CD8-positive, alpha-beta memory T cell (primary cell): ENCODE measurements around the gene SH3BGRL. TPM values are rescaled to one million over a fixed set of nuclear protein-coding genes. Genes with fewer than 3 reads are reported as not detected.

Experiments
- CTCF ChIA-PET: fragments of 350-600 bp; sonication (Branson Sonifier 250); formaldehyde crosslinking; loops from one replicate; lab custom pipeline; 2021; ENCODE audit warnings: antibody characterized with exemption; lab: Charles Lee
- POLR2A ChIA-PET: fragments of 350-600 bp; sonication (Branson Sonifier 250); formaldehyde crosslinking; loops from one replicate; lab custom pipeline; 2021; ENCODE audit warnings: antibody characterized with exemption; lab: Charles Lee
- DNase-seq, 5 donors: peaks; one replicate each; pipeline versions ENCODE4 v3.0.0 to v3.0.0-alpha.2; 2020 to 2022; ENCODE audit warnings: mixed read lengths in 1 of 5
- H3K27ac ChIP-seq: one replicate; pipeline ENCODE4 v1.7.0; 2013; ENCODE audit warnings: low read depth, mild to moderate bottlenecking, low read length, moderate library complexity
- H3K27me3 ChIP-seq: 2 replicates; pipeline ENCODE4 v1.7.0; 2013; ENCODE audit warnings: low read length, mild to moderate bottlenecking; ENCODE audit not compliant: insufficient read depth, poor library complexity, severe bottlenecking
- H3K36me3 ChIP-seq: 2 replicates; pipeline ENCODE4 v1.7.0; 2013; ENCODE audit warnings: mild to moderate bottlenecking, low read length, moderate library complexity; ENCODE audit not compliant: insufficient read depth
- H3K4me1 ChIP-seq: 2 replicates; pipeline ENCODE4 v1.7.0; 2013; ENCODE audit warnings: mild to moderate bottlenecking, low read length, moderate library complexity; ENCODE audit not compliant: insufficient read depth
- H3K4me3 ChIP-seq: 2 replicates; pipeline ENCODE4 v1.7.0; 2013; ENCODE audit warnings: mild to moderate bottlenecking, low read length
- H3K9me3 ChIP-seq: 2 replicates; pipeline ENCODE4 v1.7.0; 2013; ENCODE audit warnings: mild to moderate bottlenecking, low read length
- H3K27ac Mint-ChIP-seq, 8 donors: one replicate each; pipeline ENCODE4 v1.8.0; 2020 to 2021; ENCODE audit warnings: mixed read lengths in 8 of 8, mild to moderate bottlenecking in 6 of 8, inconsistent platforms in 3 of 8, moderate library complexity in 3 of 8
- H3K27me3 Mint-ChIP-seq, 2 donors: one replicate each; pipeline ENCODE4 v1.8.0; 2020 to 2021; ENCODE audit warnings: mixed read lengths in 2 of 2, mild to moderate bottlenecking in 1 of 2, moderate library complexity in 1 of 2
- H3K36me3 Mint-ChIP-seq, 3 donors: one replicate each; pipeline ENCODE4 v1.8.0; 2020 to 2021; ENCODE audit warnings: mixed read lengths in 3 of 3, inconsistent platforms in 1 of 3, mild to moderate bottlenecking in 1 of 3
- H3K4me1 Mint-ChIP-seq, 3 donors: one replicate each; pipeline ENCODE4 v1.8.0; 2020 to 2021; ENCODE audit warnings: mixed read lengths in 3 of 3, inconsistent platforms in 1 of 3, mild to moderate bottlenecking in 1 of 3
- H3K4me3 Mint-ChIP-seq, 7 donors: one replicate each; pipeline ENCODE4 v1.8.0; 2020 to 2021; ENCODE audit warnings: mixed read lengths in 7 of 7, mild to moderate bottlenecking in 6 of 7, moderate library complexity in 4 of 7, inconsistent platforms in 2 of 7
- H3K9me3 Mint-ChIP-seq, 5 donors: one replicate each; pipeline ENCODE4 v1.8.0; 2020 to 2022; ENCODE audit warnings: mixed read lengths in 5 of 5, mild to moderate bottlenecking in 3 of 5, moderate library complexity in 2 of 5, inconsistent platforms in 1 of 5
- polyA plus RNA-seq: library from polyadenylated mRNA; unstranded; fragments of 300-500 nt; fragmentation: Illumina TruSeq; gene quantifications from one replicate; pipeline ENCODE4 v1.2.3, GENCODE V29; 2021
- total RNA-seq, 2 experiments: library from RNA; stranded (reverse); gene quantifications; one replicate each; pipeline ENCODE4 v1.2.3, GENCODE V29; 2021

The SH3BGRL gene
- total and polyA plus RNA-seq, 3 experiments from 2014 or later = 30.7 to 190 (median 31.1) TPM

DNA sequence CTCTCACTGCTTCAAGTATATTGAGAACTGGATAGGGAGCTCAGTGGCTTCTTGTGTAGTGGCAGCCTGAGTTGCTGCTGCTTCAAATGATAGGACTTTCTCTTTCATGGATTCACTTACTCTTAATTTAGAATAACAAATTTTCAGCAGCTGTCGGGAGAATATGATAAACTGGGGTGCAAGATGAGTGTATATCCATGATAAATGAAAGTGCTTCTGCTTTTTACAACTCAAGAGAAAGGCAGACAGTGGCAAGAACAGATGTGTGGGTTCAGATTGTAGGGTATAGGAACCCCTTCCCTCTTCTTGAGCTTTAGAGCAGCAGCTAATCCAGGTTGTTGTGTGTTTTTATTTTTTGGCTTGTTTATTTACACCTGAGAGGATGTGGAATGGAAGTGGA is 1.0 kb downstream of the SH3BGRL start:
- Histone ChIP-seq H3K9me3 (no peaks in the 10 kb centered on the region), H3K4me3 (peak overlapping the region; percentile 99), H3K36me3 (no peaks in the 10 kb centered on the region), H3K27me3 (no peaks in the 10 kb centered on the region), H3K4me1 (peaks cover 20% of the 10 kb centered on the region), H3K27ac (peak overlapping the region; percentile 83)
- ChIA-PET POLR2A (interaction anchor here (1.1 kb wide), 1 partner anchor 393 kb away, joined by 5 read pairs; the partner anchor contains the start of gene BRWD3), CTCF (no interaction called here)
- Mint-ChIP-seq H3K36me3 (peaks cover 0 to 33% (median 7%) of the 10 kb centered on the region in 3 donors), H3K4me3 (peak overlapping the region; percentile 91 to 100 (median 93)), H3K27me3 (no peaks in the 10 kb centered on the region), H3K27ac (peak overlapping the region in 7 of 8 donors; percentile 55 to 96 (median 94)), H3K4me1 (peaks cover 39 to 68% (median 57%) of the 10 kb centered on the region in 3 donors), H3K9me3 (no peaks in the 10 kb centered on the region)
- no peak for DNase-seq

DNA sequence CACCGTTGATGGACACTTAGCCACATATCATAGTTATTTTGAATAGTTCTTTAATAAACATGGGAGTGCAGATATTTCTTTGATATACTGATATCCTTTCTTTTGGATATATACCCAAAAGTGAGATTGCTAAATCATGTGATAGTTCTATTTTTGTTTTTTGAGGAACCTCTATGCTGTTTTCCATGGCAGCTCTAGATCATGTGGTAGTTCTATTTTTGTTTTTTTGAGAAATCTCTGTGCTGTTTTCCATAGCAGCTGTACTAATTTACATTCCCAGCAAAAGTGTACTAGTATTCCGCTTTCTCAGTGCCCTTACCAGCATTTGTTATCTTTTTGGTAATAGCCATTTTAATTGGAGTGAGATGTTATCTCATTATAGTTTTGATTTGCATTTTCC is 3.6 kb downstream of the SH3BGRL start:
- H3K36me3 ChIP-seq = no peaks in the 10 kb centered on the region
- no peak for DNase-seq
- Mint-ChIP-seq H3K9me3 (no peaks in the 10 kb centered on the region), H3K4me3 (peak overlapping the region in 2 of 7 donors; percentile 27 to 41), H3K27ac (no peak overlapping the region), H3K36me3 (peaks cover 0 to 40% (median 7%) of the 10 kb centered on the region in 3 donors), H3K4me1 (peaks cover 47 to 76% (median 57%) of the 10 kb centered on the region in 3 donors), H3K27me3 (peaks cover 0 to 1% of the 10 kb centered on the region in 2 donors)
- H3K4me3 ChIP-seq = no peak overlapping the region
- H3K9me3 ChIP-seq = no peaks in the 10 kb centered on the region
- ChIA-PET CTCF (no interaction called here), POLR2A (no interaction called here)
- H3K27ac ChIP-seq = no peak overlapping the region
- no peaks in the 10 kb centered on the region for H3K27me3 ChIP-seq
- H3K4me1 ChIP-seq = peaks cover 20% of the 10 kb centered on the region

DNA sequence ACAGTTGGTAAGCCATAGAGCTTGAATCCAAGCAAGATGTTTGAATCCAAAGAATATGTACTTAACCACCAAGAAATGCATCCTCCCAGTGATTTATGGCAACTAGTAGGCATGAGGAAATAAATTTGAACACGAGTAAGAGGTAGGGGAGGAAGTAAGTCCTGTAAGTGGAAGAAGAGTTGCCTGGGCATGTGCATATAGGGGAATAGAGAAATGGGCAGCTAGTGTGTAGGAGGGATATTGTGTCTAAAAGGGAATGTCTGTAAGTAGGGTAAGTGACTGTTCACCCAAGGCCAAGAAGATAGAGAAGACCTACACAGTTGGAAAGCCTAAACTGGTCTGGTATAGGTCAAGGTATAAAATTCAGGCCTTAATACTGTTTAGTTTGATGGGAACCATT is 4.6 kb downstream of the SH3BGRL start:
- no peak for DNase-seq
- Histone ChIP-seq H3K27ac (no peak overlapping the region), H3K36me3 (no peaks in the 10 kb centered on the region), H3K4me1 (peaks cover 15% of the 10 kb centered on the region), H3K9me3 (no peaks in the 10 kb centered on the region), H3K4me3 (no peak overlapping the region), H3K27me3 (no peaks in the 10 kb centered on the region)
- no peak overlapping the region for H3K27ac Mint-ChIP-seq
- no peaks in the 10 kb centered on the region for H3K9me3 Mint-ChIP-seq
- ChIA-PET CTCF (no interaction called here), POLR2A (no interaction called here)
- peaks cover 0 to 44% (median 7%) of the 10 kb centered on the region in 3 donors for H3K36me3 Mint-ChIP-seq
- peak overlapping the region in 3 of 7 donors; percentile 3 to 19 (median 14) for H3K4me3 Mint-ChIP-seq
- H3K4me1 Mint-ChIP-seq = peaks cover 41 to 71% (median 49%) of the 10 kb centered on the region in 3 donors
- H3K27me3 Mint-ChIP-seq = peaks cover 0 to 1% of the 10 kb centered on the region in 2 donors

DNA sequence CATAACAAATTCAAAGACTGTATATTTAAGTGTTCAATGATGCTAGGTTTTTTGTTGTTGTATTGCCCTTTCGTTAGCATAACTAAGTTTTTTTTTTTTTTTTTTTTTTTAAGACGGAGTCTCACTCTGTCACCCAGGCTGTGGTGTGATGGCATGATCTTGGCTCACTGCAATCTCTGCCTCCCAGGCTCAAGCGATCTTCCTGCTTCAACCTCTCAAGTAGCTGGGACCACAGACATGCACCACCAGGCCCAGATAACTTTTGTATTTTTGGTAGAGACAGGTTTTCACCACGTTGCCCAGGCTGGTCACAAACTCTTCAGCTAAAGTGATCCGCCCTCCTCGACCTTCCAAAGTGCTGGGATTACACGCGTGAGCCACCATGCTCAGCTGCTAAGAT is 7.0 kb downstream of the SH3BGRL start:
- H3K4me1 Mint-ChIP-seq = peaks cover 28 to 70% (median 53%) of the 10 kb centered on the region in 3 donors

DNA sequence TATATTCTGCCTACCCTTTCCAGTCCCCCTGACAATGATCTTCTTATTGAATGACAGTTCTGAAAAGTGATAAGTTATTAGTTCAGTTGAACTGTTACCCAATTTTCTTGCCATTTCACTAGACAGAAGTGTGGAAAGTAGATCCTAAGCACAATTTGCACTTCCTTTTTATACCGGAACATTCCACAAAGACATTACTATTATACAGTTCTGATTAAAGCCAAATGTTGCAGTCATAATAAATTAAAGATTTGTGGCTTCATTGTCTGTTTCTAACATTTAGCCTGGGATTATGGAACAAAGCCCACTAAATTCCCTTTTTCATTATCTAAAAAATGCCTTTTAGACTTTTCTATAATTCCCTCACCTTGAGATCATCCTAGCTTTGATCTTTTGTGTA is 13.8 kb downstream of the SH3BGRL start:
- CTCF ChIA-PET = no interaction called here
- POLR2A ChIA-PET = no interaction called here
- no peak overlapping the region for H3K4me3 ChIP-seq
- no peak for DNase-seq
- H3K27me3 ChIP-seq = no peaks in the 10 kb centered on the region
- Mint-ChIP-seq H3K27me3 (no peaks in the 10 kb centered on the region), H3K36me3 (peaks cover 0 to 24% (median 8%) of the 10 kb centered on the region in 3 donors), H3K9me3 (no peaks in the 10 kb centered on the region), H3K27ac (peak overlapping the region in 1 of 8 donors; percentile 17), H3K4me3 (no peak overlapping the region), H3K4me1 (peaks cover 33 to 76% (median 63%) of the 10 kb centered on the region in 3 donors)
- no peaks in the 10 kb centered on the region for H3K4me1 ChIP-seq
- H3K36me3 ChIP-seq = no peaks in the 10 kb centered on the region
- no peak overlapping the region for H3K27ac ChIP-seq
- H3K9me3 ChIP-seq = no peaks in the 10 kb centered on the region

More for the DNA sequence above, 7.0 kb downstream of the SH3BGRL start:
- CTCF ChIA-PET = no interaction called here
- Mint-ChIP-seq H3K4me3 (no peak overlapping the region), H3K27me3 (peaks cover 0 to 1% of the 10 kb centered on the region in 2 donors), H3K9me3 (no peaks in the 10 kb centered on the region), H3K27ac (no peak overlapping the region), H3K36me3 (peaks cover 0 to 44% (median 13%) of the 10 kb centered on the region in 3 donors)
- peaks cover 6% of the 10 kb centered on the region for H3K4me1 ChIP-seq
- no peak overlapping the region for H3K4me3 ChIP-seq
- no peaks in the 10 kb centered on the region for H3K36me3 ChIP-seq
- H3K27me3 ChIP-seq = no peaks in the 10 kb centered on the region
- H3K27ac ChIP-seq = no peak overlapping the region
- no peaks in the 10 kb centered on the region for H3K9me3 ChIP-seq
- POLR2A ChIA-PET = no interaction called here
- DNase-seq = no peak

DNA sequence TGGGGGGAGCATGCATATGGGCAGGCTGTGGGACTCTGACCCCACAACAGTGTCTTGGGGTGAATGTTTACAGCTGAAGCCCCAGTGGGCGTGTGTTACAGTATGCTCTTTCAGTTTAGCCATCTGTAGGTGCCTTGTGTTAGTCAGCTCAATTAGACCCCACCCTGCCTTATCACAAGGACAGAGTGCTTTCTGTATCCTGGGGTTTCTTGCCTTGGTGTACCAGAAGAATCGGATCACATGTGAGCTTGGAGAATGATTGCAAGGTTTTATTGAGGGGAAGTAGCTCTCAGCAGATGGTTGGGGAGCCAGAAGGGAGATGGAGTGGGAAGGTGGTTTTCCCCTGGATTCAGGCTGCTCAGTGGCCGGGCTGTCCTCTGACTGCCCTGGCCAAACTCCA is 27.3 kb downstream of the SH3BGRL start:
- H3K4me1 ChIP-seq = no peaks in the 10 kb centered on the region
- no peak overlapping the region for H3K4me3 ChIP-seq
- H3K27ac Mint-ChIP-seq = no peak overlapping the region
- H3K27me3 ChIP-seq = no peaks in the 10 kb centered on the region
- no peak for DNase-seq
- H3K36me3 Mint-ChIP-seq = peaks cover 0 to 8% (median 0%) of the 10 kb centered on the region in 3 donors
- CTCF ChIA-PET = interaction anchor here (1.7 kb wide), 1 partner anchor 108 kb away, joined by 4 read pairs; no protein-coding TSS in a partner anchor
- no peak overlapping the region for H3K4me3 Mint-ChIP-seq
- POLR2A ChIA-PET = no interaction called here
- H3K4me1 Mint-ChIP-seq = peaks cover 21 to 71% (median 43%) of the 10 kb centered on the region in 3 donors
- no peaks in the 10 kb centered on the region for H3K9me3 ChIP-seq
- H3K27ac ChIP-seq = no peak overlapping the region
- no peaks in the 10 kb centered on the region for H3K9me3 Mint-ChIP-seq
- H3K27me3 Mint-ChIP-seq = peaks cover 0 to 2% of the 10 kb centered on the region in 2 donors
- no peaks in the 10 kb centered on the region for H3K36me3 ChIP-seq

DNA sequence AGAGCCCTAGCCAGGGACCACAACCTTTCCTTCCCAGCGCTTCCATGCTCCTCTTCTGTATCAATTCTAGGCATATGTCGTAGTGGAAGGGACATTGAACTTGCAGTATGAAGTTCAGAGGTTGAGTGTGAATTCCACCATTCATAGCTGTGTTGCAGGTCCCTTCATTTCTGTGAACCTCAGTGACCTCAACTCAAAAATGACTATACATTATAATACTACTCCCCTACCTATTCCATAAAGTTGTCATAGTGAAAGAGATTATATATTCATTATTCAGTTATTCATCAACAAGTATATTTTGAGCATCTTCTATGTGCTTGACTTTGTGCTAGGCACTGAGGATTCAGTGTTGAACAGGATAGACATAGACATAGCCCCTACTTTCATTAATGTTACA is 28.0 kb downstream of the SH3BGRL start:
- no peaks in the 10 kb centered on the region for H3K36me3 ChIP-seq
- Mint-ChIP-seq H3K4me1 (peaks cover 23 to 71% (median 43%) of the 10 kb centered on the region in 3 donors), H3K27ac (no peak overlapping the region), H3K4me3 (no peak overlapping the region), H3K36me3 (peaks cover 0 to 8% (median 0%) of the 10 kb centered on the region in 3 donors), H3K9me3 (no peaks in the 10 kb centered on the region), H3K27me3 (peaks cover 0 to 2% of the 10 kb centered on the region in 2 donors)
- DNase-seq = no peak
- no peaks in the 10 kb centered on the region for H3K27me3 ChIP-seq
- no peak overlapping the region for H3K4me3 ChIP-seq
- no peaks in the 10 kb centered on the region for H3K4me1 ChIP-seq
- H3K9me3 ChIP-seq = no peaks in the 10 kb centered on the region
- CTCF ChIA-PET = interaction anchor here (1.7 kb wide), 1 partner anchor 109 kb away, joined by 4 read pairs; no protein-coding TSS in a partner anchor
- no peak overlapping the region for H3K27ac ChIP-seq
- POLR2A ChIA-PET = no interaction called here

DNA sequence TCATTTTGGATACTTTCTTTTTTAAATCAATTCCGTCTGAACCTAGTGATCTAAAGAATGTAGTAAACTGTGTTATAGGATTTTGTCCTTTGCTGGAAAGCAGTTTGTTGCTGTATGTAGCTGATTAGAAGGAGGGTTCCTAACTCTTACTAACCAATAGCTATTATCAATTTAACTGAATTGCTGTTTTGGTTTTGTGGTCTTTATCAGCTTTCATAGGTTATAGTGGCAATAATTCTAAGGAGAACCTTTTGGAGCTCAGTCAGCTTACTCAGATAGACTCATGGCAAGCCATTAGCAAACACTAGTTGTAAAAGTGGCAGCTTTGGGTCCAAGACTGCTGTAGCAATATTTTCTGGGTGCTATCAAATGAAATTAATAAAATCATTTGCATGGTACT is 29.6 kb downstream of the SH3BGRL start:
- Mint-ChIP-seq H3K4me1 (peaks cover 23 to 74% (median 42%) of the 10 kb centered on the region in 3 donors), H3K36me3 (peaks cover 0 to 17% (median 0%) of the 10 kb centered on the region in 3 donors), H3K9me3 (no peaks in the 10 kb centered on the region), H3K27ac (no peak overlapping the region), H3K4me3 (no peak overlapping the region), H3K27me3 (peaks cover 0 to 2% of the 10 kb centered on the region in 2 donors)
- Histone ChIP-seq H3K4me3 (no peak overlapping the region), H3K27me3 (no peaks in the 10 kb centered on the region), H3K4me1 (no peaks in the 10 kb centered on the region), H3K27ac (no peak overlapping the region), H3K36me3 (no peaks in the 10 kb centered on the region), H3K9me3 (no peaks in the 10 kb centered on the region)
- ChIA-PET CTCF (no interaction called here), POLR2A (no interaction called here)
- DNase-seq = no peak
